Measurements from ENCODE around the gene OR5B17. TPM values are rescaled to one million over a fixed set of nuclear protein-coding genes. Genes with fewer than 3 reads are reported as not detected.
"Not testable (repeated sequence)": the region's sequence is repeated elsewhere in the genome, so short reads cannot be mapped to it uniquely, and the experiment has no call there.

OR5B17 gene
- total RNA-seq = not detected
- long read RNA-seq, donor 1 = 0 reads
- long read RNA-seq, donor 2 = 0 reads

DNA sequence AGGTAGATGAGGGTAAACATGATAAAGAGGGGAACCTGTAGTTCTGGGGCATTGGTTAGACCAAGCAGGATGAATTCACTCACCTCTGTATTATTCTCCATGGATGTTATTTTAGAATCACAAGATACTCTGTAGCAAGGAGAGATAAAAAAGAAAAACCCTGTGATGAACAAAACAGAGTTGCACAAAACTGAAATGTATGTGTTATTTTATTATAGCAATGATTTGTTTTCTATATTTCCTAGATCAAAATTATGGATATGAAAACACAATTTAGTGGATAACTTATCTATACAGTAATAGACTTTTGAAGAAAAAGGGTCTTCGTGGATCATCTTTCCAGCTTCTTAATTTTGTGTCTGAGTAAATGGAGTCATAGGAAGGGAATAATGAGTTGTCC is at the start of gene OR5B17:
OR5B17 (minus strand) TSS at position 101 of the 400 bp plus-strand sequence; CDS start at position 101, 0 bp downstream.
- intact Hi-C loops (cut with DNase I) = no loop called here

GRCh38 chr11:58406774-58407173 is 47.9 kb upstream of the OR5B17 start, which contains the start of gene OR5B3:
TSS of gene OR5B3 (minus strand) at chr11:58406874. CDS start at chr11:58403409, 3,465 bp downstream.
- intact Hi-C loops (cut with DNase I) = no loop called here
- no peak for DNase-seq (ENCODE audit: low spot score)

More for the DNA sequence above, at the start of gene OR5B17:
- DNase-seq (ENCODE audit: low spot score) = no peak

DNA sequence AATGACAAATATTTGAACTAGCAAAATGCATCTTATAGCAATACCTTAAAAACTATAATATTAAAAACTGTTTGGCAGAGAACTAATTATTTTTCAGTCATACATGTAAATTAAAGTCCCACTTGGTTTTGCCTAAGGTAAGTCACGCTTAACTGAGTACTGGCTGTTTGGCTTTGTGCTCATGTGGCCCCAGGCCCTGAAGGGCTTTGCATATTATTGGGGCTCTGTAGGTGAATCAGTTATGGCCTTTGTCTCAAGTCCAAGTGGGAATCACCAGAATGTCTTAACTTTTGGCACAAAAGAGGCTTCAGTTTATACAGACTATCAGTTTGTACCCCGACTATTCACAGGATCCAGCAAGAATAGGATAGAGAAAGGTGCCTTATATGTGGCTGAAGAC is 40.8 kb upstream of the OR5B17 start:
- DNase-seq (ENCODE audit: low spot score); intact Hi-C loops (cut with DNase I): not testable (repeated sequence)

- DNase-seq (ENCODE audit: low spot score) = no peak
- intact Hi-C loops (cut with DNase I) = no loop called here
Measured at GRCh38 chr11:58395581-58395980, 36.7 kb upstream of the OR5B17 start.

- no peak for DNase-seq (ENCODE audit: low spot score)
- intact Hi-C loops (cut with DNase I) = no loop called here
Measured at GRCh38 chr11:58394195-58394594, 35.3 kb upstream of the OR5B17 start.

- intact Hi-C loops (cut with DNase I) = no loop called here
- no peak for DNase-seq (ENCODE audit: low spot score)
Measured at GRCh38 chr11:58392746-58393145, 33.9 kb upstream of the OR5B17 start.

DNA sequence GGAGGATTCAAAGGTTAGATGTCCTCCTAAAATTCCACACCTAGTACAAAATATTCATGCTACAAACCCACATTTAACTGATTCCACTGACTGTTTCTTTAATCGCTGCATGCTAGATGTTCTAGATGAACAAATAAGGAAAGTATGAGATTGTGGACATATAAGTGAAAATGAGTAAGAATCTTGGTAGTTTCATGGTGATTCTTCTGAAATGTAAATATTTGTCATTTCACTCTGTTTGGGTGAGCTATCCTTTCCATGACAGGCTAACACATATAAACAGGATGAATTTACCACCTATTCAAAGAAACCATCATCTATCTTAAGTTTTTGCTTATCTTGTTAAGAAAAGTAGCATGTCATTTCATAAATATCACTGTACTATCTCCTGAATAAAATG is 33.0 kb upstream of the OR5B17 start:
- intact Hi-C loops (cut with DNase I) = no loop called here

GRCh38 chr11:58390551-58391063 is 31.7 kb upstream of the OR5B17 start:
- intact Hi-C loops (cut with DNase I) = no loop called here
- DNase-seq (ENCODE audit: low spot score) = peak; percentile 71

More for the DNA sequence above, 33.0 kb upstream of the OR5B17 start:
- no peak for DNase-seq (ENCODE audit: low spot score)

- intact Hi-C loops (cut with DNase I) = no loop called here
Measured at GRCh38 chr11:58354727-58355126, 4.1 kb downstream of the OR5B17 start.

DNA sequence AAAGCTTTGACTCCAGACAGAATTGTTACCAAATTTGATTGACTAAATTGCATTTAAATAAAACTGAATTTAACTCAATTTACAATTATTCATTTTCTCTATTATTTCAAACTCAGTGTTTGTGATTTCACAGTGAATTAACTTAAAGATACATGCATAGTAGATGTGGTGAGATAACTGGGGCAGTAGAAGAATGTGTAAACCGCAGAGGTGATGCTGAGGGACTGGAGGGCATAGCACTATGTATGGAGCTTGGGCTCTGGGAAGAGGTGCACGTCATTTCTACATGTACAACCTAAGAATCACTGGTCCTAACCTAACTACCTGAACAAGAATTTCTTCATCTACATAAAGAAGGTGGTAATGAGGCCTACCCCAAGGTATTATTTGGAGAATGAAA is 13.7 kb downstream of the OR5B17 start:
- intact Hi-C loops (cut with DNase I) = no loop called here
- no peak for DNase-seq (ENCODE audit: low spot score)

More at GRCh38 chr11:58354727-58355126, 4.1 kb downstream of the OR5B17 start:
- no peak for DNase-seq (ENCODE audit: low spot score)

- intact Hi-C loops (cut with DNase I) = no loop called here
- DNase-seq (ENCODE audit: low spot score) = no peak
Measured at GRCh38 chr11:58334708-58335107, 24.2 kb downstream of the OR5B17 start.

GRCh38 chr11:58330861-58331260 is 28.0 kb downstream of the OR5B17 start:
- DNase-seq (ENCODE audit: low spot score) = no peak

DNA sequence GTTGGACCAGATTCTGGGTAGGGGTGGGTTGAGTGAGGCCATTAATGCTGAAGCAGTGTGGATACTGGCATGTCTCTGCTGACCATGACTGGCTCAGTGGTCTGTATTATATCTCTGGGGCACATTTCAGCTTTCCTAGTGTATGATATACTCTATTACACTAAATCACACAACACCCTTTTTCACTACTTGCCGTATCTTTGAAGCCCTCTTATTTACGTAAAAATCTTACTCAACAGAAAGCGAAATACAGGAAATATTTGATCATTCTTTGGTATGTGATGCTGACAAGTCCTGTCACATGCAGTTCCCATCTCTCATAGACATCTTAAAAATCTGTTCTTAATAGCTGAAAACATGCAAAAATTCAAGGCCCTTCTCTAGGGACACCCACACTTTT is 40.3 kb downstream of the OR5B17 start:
- intact Hi-C loops (cut with DNase I) = no loop called here
- DNase-seq (ENCODE audit: low spot score) = no peak

More at GRCh38 chr11:58330861-58331260, 28.0 kb downstream of the OR5B17 start:
- intact Hi-C loops (cut with DNase I) = no loop called here

DNA sequence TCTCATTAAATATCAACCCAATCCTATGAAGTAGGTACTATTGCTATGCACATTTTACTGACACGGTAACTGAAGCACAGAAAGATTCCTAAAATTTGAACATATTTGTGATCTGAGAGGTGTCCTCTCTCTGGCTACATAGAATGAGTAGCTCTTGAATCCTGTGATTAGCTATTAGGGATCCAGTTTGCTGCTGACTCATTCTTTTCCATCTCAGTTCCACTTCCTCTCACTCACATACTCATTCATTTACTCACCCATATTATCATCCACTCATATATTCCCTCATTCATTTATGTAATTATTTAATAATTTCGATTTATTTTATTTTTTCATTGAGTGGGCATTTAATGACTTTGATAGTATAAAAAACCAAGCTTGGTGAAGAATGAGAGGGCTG is 42.7 kb downstream of the OR5B17 start:
- DNase-seq (ENCODE audit: low spot score) = no peak
- intact Hi-C loops (cut with DNase I) = no loop called here

Other genes starting within 250 kb of the OR5B17 start
- gene OR9I1, start 233.5 kb downstream of the OR5B17 start, total RNA-seq = not detected
- not detected for gene OR9Q2, start 170.0 kb downstream of the OR5B17 start, total RNA-seq
- not detected for gene OR1S2, start 154.9 kb downstream of the OR5B17 start, total RNA-seq
- gene OR1S1, start 146.3 kb downstream of the OR5B17 start, total RNA-seq = not detected
- not detected for gene OR10Q1, start 130.2 kb downstream of the OR5B17 start, total RNA-seq
- gene OR10W1, start 90.8 kb downstream of the OR5B17 start, total RNA-seq = not detected
- not detected for gene OR5B3, start 47.8 kb upstream of the OR5B17 start, total RNA-seq
- not detected for gene OR5B2, start 69.1 kb upstream of the OR5B17 start, total RNA-seq
- gene OR5B12, start 83.2 kb upstream of the OR5B17 start, total RNA-seq = not detected
- gene OR5B21, start 149.0 kb upstream of the OR5B17 start, total RNA-seq = not detected
- 10 to 100 TPM in 1 of 2 donors, 1 to 10 TPM in 1; 7.9 to 10.7 TPM for gene LPXN, start 216.8 kb upstream of the OR5B17 start, total RNA-seq
- gene ZFP91, start 220.0 kb upstream of the OR5B17 start, total RNA-seq = 10 to 100 TPM; 48.8 to 60.6 TPM